Measurements from ENCODE around the gene STX8.

The STX8 gene

DNA sequence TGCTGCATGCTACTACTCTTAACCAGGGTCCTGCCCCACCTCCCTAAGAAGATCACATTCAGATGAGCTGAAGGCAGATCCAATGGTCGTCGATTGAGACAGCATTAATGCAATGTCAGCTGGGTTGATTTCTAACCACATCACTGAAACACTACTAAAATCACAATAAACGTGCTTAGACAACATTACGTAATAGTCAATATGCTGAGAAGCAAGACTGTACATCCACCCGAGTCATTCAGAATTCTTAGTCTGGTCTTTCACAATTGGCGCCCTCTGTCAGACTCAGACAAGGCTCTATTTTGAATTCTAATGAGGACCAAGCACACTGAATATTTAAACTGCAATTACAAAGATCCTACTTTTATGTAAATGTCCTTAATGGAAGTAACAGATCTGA lies 205.2 kb downstream of the STX8 start:
- Mint-ChIP-seq H3K9me3 (no peaks in the 10 kb centered on the region), H3K36me3 (ENCODE audit: low read depth) (no peaks in the 10 kb centered on the region), H3K4me1 (peaks cover 38% of the 10 kb centered on the region), H3K27me3 (ENCODE audit: low read depth) (no peaks in the 10 kb centered on the region), H3K4me3 (no peak overlapping the region), H3K27ac (peak overlapping the region in 2 of 3 experiments; percentile 4 to 33)
- TF ChIP-seq, protein P1, sequence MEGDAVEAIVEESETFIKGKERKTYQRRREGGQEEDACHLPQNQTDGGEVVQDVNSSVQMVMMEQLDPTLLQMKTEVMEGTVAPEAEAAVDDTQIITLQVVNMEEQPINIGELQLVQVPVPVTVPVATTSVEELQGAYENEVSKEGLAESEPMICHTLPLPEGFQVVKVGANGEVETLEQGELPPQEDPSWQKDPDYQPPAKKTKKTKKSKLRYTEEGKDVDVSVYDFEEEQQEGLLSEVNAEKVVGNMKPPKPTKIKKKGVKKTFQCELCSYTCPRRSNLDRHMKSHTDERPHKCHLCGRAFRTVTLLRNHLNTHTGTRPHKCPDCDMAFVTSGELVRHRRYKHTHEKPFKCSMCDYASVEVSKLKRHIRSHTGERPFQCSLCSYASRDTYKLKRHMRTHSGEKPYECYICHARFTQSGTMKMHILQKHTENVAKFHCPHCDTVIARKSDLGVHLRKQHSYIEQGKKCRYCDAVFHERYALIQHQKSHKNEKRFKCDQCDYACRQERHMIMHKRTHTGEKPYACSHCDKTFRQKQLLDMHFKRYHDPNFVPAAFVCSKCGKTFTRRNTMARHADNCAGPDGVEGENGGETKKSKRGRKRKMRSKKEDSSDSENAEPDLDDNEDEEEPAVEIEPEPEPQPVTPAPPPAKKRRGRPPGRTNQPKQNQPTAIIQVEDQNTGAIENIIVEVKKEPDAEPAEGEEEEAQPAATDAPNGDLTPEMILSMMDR (IDR thresholded peaks at IDR 0.05; ENCODE audit: unreplicated experiment in 3 of 3): no peak

DNA sequence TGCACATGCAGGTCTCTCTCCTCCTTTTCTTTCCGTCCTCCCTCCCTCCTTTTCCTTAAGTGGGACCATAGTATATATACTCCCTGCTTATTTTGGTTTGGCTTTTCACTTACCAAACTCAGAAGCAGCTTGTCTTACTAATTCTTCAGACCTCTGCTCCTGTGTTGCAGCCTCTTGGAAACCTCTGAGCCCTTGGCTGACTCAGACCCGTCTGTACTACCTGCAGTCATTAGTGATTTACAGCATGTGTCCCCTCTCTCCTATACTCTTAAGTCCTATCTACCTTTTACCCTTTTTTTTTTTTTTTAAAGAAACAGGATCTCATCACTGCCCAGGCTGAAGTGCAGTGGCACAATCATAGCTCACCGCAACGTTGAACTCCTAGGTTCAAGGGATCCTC lies 207.0 kb downstream of the STX8 start:
- Mint-ChIP-seq H3K36me3 (ENCODE audit: low read depth) (no peaks in the 10 kb centered on the region), H3K9me3 (no peaks in the 10 kb centered on the region), H3K4me3 (no peak overlapping the region), H3K4me1 (peaks cover 45% of the 10 kb centered on the region), H3K27ac (peak overlapping the region in 1 of 3 experiments; percentile 11), H3K27me3 (ENCODE audit: low read depth) (no peaks in the 10 kb centered on the region)
- TF ChIP-seq, protein P1 (IDR thresholded peaks at IDR 0.05; ENCODE audit: unreplicated experiment in 3 of 3): no peak

DNA sequence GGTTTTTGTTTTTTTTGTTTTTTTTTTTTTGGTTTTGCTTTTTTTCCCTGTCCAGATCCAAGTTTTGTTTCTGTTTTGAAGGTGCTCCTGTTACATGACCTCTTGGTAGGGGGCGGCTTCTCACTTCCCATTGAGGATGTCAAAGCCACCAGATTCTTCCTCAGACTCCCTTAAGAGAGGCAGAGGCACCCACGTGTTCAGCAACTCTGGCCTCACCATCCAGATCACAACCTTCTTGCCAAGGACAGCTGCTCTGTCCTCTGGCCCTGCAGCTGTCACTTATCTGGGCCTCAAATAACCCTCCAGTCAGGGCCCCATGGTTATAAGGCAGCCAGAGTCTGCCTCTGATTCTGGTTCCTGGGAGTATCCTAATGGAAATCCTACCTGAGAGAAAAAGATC lies 208.5 kb downstream of the STX8 start:
- TF ChIP-seq, protein P1 (IDR thresholded peaks at IDR 0.05; ENCODE audit: unreplicated experiment in 3 of 3): no peak
- Mint-ChIP-seq H3K36me3 (ENCODE audit: low read depth) (no peaks in the 10 kb centered on the region), H3K27ac (peak overlapping the region; percentile 21 to 60 (median 24)), H3K4me3 (no peak overlapping the region), H3K4me1 (peaks cover 45% of the 10 kb centered on the region), H3K27me3 (ENCODE audit: low read depth) (no peaks in the 10 kb centered on the region), H3K9me3 (no peaks in the 10 kb centered on the region)

DNA sequence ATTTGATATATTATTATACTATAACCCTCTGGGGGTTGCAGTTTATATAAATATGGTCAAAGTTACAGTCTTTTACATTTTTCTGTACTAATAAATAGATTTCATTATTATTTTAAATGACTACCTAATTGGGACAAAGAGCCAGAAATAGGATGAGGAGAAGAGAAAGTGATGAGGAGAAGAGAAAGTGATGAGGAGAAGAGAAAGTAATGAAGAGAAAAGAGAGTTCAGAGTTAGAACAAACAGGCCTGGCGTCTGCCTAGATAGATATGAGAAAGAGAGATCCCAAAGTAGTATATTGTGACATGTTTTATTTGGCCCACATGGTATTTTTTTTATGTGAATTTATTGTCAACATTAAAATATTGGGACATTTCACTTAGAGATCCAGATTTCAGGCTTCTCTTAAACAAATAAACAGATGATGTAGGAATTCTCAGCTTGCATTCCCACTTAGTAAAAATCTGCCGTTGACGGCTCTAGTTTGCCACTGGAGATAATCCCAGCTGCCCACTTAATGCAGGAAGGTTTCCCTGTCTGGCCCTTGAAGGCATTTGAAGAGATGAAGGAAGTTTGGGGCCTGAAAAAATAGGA lies 210.7 kb downstream of the STX8 start:
- Mint-ChIP-seq H3K36me3 (ENCODE audit: low read depth) (no peaks in the 10 kb centered on the region), H3K27me3 (ENCODE audit: low read depth) (no peaks in the 10 kb centered on the region), H3K9me3 (no peaks in the 10 kb centered on the region)

DNA sequence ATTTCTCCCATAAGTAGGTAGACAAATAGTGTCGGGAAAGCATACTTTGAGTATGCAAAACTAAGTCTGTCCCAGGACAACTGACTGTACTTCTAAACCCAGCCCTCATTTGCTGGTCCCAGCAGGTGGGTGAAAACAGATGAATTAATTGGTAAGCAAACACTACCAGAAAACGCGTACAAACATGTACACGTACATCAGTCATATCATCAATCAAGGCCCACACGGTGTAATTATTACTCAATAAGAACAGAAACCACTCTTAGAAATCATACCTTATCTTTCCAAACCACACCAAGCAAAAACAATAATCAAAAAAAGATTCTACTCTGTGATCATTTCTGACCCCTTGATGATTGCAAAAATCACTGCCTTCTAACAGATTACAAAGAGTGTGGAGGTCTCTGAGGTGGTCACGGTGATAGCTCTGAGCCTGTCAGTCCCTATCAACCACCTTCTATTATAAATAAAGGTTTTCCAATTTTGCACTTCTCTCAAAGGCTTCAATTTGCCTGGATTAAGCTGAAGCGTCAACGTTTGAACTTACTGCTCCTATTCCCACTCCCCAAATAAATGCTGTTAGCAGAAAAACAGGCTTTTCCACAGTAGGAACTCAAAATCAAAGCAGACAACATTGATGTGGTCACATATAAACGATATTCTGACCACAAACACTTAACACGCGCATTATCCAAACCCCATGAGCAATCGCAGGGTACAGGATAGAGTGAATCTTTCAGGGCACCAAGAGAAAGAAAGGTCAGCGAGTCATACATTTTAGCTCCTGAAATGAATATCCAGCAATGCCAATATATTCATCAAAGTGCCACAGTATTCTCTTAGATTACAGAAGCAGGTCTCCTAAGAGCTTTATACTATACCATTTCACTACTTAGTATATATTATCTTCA lies 211.9 kb downstream of the STX8 start:
- H3K4me1 Mint-ChIP-seq: peaks cover 40% of the 10 kb centered on the region
- peaks cover 5% of the 10 kb centered on the region for H3K27me3 Mint-ChIP-seq (ENCODE audit: low read depth)
- H3K4me3 Mint-ChIP-seq: no peak overlapping the region
- H3K36me3 Mint-ChIP-seq (ENCODE audit: low read depth): no peaks in the 10 kb centered on the region
- H3K9me3 Mint-ChIP-seq: no peaks in the 10 kb centered on the region
- TF ChIP-seq, protein P1 (IDR thresholded peaks at IDR 0.05; ENCODE audit: unreplicated experiment in 3 of 3): no peak
- H3K27ac Mint-ChIP-seq: no peak overlapping the region

More for the DNA sequence above, 210.7 kb downstream of the STX8 start:
- Mint-ChIP-seq H3K27ac (peak overlapping the region; percentile 9 to 16 (median 13)), H3K4me1 (peaks cover 43% of the 10 kb centered on the region), H3K4me3 (no peak overlapping the region)
- TF ChIP-seq, protein P1 (IDR thresholded peaks at IDR 0.05; ENCODE audit: unreplicated experiment in 3 of 3): no peak

Data from nephron (organoid).